ENCODE measurements around the gene KNDC1. TPM values are rescaled to one million over a fixed set of nuclear protein-coding genes. Genes with fewer than 3 reads are reported as not detected.

The KNDC1 gene
- total RNA-seq, 1 experiment from 2014 or later, result 1.7 TPM

DNA sequence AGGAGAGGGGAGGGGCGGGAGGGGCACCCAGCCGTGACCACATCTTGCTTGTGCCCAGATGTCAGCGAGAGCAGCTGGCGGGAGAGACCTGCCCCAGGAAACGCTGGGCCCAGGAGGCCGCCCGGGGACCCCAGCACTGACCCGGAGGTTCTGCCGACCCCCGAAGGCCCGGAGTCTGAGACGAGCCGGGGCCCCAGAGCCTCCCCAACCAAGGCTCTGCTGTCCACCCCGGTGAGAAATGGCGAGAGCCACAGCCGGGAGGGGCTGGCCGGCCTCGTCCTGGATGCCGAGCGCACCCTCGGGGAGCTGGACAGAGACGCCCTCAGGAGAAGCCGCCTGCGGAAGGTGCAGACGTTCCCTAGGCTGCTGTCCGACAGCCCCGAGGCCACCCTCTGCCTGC is 25.9 kb downstream of the KNDC1 start:
- H3K27me3 ChIP-seq (ENCODE audit: insufficient read depth, low read depth), result peaks cover 55% of the 10 kb centered on the region
- POLR2A ChIA-PET (ENCODE audit: unreplicated experiment), result no interaction called here

DNA sequence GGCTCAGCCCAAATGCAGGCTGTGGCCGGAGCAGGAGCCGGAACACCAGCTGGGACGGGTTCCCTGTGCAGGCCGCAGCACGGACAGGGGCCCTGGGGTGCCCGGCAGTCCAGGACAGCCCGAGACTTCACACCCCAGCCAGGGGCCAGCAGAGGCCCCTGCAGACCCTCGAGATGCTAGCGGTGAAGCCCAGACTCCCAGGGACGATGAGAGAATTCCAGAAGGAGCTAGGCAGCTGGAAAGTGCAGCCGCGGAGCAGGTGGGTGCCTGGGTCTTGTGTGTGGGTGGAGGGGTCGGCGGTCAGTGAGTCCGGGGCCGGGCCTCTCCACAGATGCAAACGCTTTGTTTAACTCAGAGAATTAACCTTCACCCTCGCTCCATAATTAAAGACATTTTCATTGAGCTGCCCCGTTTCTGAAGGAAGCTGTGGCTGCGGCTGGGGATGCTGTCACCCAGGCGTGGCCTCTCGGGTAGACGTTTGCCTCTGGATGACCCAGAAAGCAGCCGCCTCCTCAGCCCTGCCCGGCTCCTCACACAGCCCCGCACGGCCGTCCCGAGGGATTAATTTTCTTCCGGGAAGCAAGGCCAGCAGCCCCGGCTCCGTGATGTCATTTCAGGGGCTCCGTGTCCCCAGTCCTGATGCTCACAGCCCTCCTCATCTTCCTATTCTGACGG is 26.5 kb downstream of the KNDC1 start:
- H3K4me3 ChIP-seq, result no peak overlapping the region
- H3K27me3 ChIP-seq (ENCODE audit: insufficient read depth, low read depth), result peaks cover 55% of the 10 kb centered on the region
- intact Hi-C loops (cut with micrococcal nuclease; ENCODE audit: unreplicated experiment), result no loop called here
- H3K9me3 ChIP-seq (ENCODE audit: insufficient read depth, low read depth), result no peaks in the 10 kb centered on the region
- no peak overlapping the region for H2AFZ ChIP-seq
- H3K36me3 ChIP-seq (ENCODE audit: low read depth), result no peaks in the 10 kb centered on the region
- ChIA-PET CTCF (no interaction called here), POLR2A (ENCODE audit: unreplicated experiment) (no interaction called here)
- DNase-seq, result no peak
- H3K9me2 ChIP-seq (ENCODE audit: insufficient read depth), result no peaks in the 10 kb centered on the region
- no peaks in the 10 kb centered on the region for H3K79me2 ChIP-seq (ENCODE audit: low read depth)
- no peaks in the 10 kb centered on the region for H3K4me1 ChIP-seq (replicated peaks; ENCODE audit: insufficient read depth)
- H3F3A ChIP-seq (ENCODE audit: insufficient read depth, low read depth), result no peaks in the 10 kb centered on the region
- no peak overlapping the region for H3K4me2 ChIP-seq
- H4K20me1 ChIP-seq (ENCODE audit: insufficient read depth), result no peaks in the 10 kb centered on the region
- H3K27ac ChIP-seq, result no peak overlapping the region
- no peak for TF ChIP-seq EZH2 (IDR thresholded peaks at IDR 0.05; ENCODE audit: low read depth)
- TF ChIP-seq, protein P1, sequence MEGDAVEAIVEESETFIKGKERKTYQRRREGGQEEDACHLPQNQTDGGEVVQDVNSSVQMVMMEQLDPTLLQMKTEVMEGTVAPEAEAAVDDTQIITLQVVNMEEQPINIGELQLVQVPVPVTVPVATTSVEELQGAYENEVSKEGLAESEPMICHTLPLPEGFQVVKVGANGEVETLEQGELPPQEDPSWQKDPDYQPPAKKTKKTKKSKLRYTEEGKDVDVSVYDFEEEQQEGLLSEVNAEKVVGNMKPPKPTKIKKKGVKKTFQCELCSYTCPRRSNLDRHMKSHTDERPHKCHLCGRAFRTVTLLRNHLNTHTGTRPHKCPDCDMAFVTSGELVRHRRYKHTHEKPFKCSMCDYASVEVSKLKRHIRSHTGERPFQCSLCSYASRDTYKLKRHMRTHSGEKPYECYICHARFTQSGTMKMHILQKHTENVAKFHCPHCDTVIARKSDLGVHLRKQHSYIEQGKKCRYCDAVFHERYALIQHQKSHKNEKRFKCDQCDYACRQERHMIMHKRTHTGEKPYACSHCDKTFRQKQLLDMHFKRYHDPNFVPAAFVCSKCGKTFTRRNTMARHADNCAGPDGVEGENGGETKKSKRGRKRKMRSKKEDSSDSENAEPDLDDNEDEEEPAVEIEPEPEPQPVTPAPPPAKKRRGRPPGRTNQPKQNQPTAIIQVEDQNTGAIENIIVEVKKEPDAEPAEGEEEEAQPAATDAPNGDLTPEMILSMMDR (conservative IDR thresholded peaks at IDR 0.05), result no peak
- no TSS peak for BruUV-seq (replicated peaks)

More for the DNA sequence above, 25.9 kb downstream of the KNDC1 start:
- no TSS peak for BruUV-seq (replicated peaks)
- no peak overlapping the region for H3K27ac ChIP-seq
- H3K9me3 ChIP-seq (ENCODE audit: insufficient read depth, low read depth), result no peaks in the 10 kb centered on the region
- no peak overlapping the region for H3K4me2 ChIP-seq
- H2AFZ ChIP-seq, result no peak overlapping the region
- intact Hi-C loops (cut with micrococcal nuclease; ENCODE audit: unreplicated experiment), result no loop called here
- DNase-seq, result no peak
- no peaks in the 10 kb centered on the region for H3K79me2 ChIP-seq (ENCODE audit: low read depth)
- no peaks in the 10 kb centered on the region for H4K20me1 ChIP-seq (ENCODE audit: insufficient read depth)
- no peaks in the 10 kb centered on the region for H3F3A ChIP-seq (ENCODE audit: insufficient read depth, low read depth)
- CTCF ChIA-PET, result no interaction called here
- no peak overlapping the region for H3K4me3 ChIP-seq
- TF ChIP-seq, protein P1 (conservative IDR thresholded peaks at IDR 0.05), result no peak
- TF ChIP-seq EZH2 (IDR thresholded peaks at IDR 0.05; ENCODE audit: low read depth), result no peak
- no peaks in the 10 kb centered on the region for H3K36me3 ChIP-seq (ENCODE audit: low read depth)
- H3K4me1 ChIP-seq (replicated peaks; ENCODE audit: insufficient read depth), result no peaks in the 10 kb centered on the region
- H3K9me2 ChIP-seq (ENCODE audit: insufficient read depth), result no peaks in the 10 kb centered on the region

DNA sequence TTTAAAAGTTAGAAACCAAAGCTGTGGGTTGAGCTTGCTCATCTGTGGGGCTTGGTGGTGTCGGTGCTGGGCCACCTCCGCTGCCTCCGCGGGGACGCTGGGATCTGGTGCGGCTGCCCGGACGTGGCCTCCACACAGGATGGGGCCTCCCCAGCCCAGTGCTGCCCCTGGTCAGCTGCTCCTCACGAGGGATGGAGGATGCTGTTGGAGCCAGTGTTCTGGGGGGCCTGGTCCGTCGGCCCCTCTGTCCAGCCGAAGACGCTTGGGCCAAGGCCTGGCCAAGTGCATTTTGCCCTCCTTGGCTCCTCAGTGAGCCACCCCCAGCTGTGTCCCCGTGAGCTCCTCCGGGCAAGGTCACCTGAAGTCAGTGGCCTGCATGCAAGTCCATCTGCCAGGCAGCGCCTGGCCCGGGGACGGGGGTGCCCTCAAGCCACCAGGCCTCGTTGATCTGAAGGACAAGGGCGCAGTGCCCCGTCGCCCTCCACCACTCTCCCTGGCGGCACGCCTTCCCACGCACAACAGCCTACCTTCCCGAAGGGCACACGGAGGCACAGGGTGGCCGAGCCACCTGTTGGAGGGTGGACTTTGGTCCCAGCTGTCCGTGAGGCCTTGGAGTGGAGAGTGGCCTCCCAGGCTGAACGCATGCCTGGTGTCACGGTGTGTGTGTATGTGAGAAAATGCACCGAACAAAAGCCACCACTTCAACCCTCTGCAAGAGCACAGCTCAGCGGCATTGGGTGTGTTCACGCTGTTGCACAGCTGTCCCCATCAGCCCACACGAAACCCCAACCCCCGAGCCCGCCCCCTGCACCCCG is 27.3 kb downstream of the KNDC1 start:
- Histone ChIP-seq H3K9me3 (ENCODE audit: insufficient read depth, low read depth) (no peaks in the 10 kb centered on the region), H3K27me3 (ENCODE audit: insufficient read depth, low read depth) (peaks cover 57% of the 10 kb centered on the region), H3K79me2 (ENCODE audit: low read depth) (no peaks in the 10 kb centered on the region), H4K20me1 (ENCODE audit: insufficient read depth) (no peaks in the 10 kb centered on the region), H3K4me3 (no peak overlapping the region), H3K36me3 (ENCODE audit: low read depth) (no peaks in the 10 kb centered on the region), H3K9me2 (ENCODE audit: insufficient read depth) (no peaks in the 10 kb centered on the region), H3F3A (ENCODE audit: insufficient read depth, low read depth) (no peaks in the 10 kb centered on the region), H3K4me2 (no peak overlapping the region), H3K27ac (no peak overlapping the region), H2AFZ (no peak overlapping the region), H3K4me1 (replicated peaks; ENCODE audit: insufficient read depth) (no peaks in the 10 kb centered on the region)
- no TSS peak for BruUV-seq (replicated peaks)
- DNase-seq, result no peak
- ChIA-PET POLR2A (ENCODE audit: unreplicated experiment) (no interaction called here), CTCF (interaction anchor here (0.6 kb wide), 1 partner anchor 16 kb away, joined by 4 read pairs; no protein-coding TSS in a partner anchor)
- TF ChIP-seq, protein P1 (conservative IDR thresholded peaks at IDR 0.05), result no peak
- no peak for TF ChIP-seq EZH2 (IDR thresholded peaks at IDR 0.05; ENCODE audit: low read depth)
- intact Hi-C loops (cut with micrococcal nuclease; ENCODE audit: unreplicated experiment), result no loop called here
